HG03139 (cell line): Measurements from ENCODE around the gene C16orf95.

Experiments
- ATAC-seq: cut with Tn5 transposase; IDR thresholded peaks from one replicate; pipeline ENCODE4 v1.9.1; 2021; ENCODE audit not compliant: unreplicated experiment

The C16orf95 gene

GRCh38 chr16:87317750-87318644 lies 805 bp upstream of the C16orf95 start:
- ATAC-seq: peak; percentile 25

DNA sequence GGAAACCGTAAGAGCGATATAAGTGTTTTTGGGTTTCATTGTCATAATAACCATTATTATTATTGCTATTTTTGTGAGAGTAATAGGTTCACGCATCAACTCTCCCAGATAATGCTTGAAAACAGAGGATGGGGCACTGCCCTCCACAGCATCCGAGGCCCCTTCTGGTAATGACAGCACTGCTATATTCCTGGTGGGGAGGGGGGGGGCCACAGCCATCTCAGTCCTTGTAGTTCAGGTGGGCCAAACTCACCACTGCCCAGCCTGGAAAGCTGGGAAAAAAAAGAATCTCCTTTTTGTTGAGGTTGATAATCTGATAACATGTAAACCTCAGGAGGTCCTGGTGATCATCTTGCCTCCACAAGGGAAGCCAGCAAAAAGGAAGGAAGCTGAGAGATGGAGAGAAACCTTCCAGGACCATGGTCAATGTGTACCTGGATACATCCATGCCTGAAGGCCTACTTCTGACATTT lies 706 bp downstream of the C16orf95 start:
- ATAC-seq: no peak

- ATAC-seq: no peak
Measured at GRCh38 chr16:87314990-87315420, 2.2 kb downstream of the C16orf95 start.

GRCh38 chr16:87312008-87312407 lies 5.2 kb downstream of the C16orf95 start:
- ATAC-seq: no peak

- ATAC-seq: no peak
Measured at GRCh38 chr16:87311387-87311786, 5.8 kb downstream of the C16orf95 start.

DNA sequence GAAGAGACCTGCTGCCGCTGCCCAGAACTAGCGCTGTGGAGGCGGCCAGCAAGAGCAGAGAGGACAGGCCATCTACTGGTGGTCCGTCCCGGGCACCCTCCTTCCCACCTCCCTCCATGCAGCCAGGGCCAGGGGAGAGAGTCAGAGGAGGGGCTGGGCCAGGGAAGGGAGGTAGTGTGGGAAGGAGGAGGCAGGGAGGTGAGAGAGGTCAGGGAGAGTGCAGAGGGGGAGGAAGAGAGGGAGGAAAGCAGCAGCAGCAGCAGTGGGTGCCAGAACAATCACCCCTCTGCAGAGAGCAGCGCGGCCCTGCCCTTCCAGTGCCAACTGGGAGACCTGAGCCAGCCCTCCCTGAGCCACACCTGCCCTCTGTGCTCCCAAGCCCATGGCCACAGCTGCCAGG lies 6.6 kb downstream of the C16orf95 start:
- ATAC-seq: no peak

- ATAC-seq: no peak
Measured at GRCh38 chr16:87309620-87310525, 7.3 kb downstream of the C16orf95 start.

DNA sequence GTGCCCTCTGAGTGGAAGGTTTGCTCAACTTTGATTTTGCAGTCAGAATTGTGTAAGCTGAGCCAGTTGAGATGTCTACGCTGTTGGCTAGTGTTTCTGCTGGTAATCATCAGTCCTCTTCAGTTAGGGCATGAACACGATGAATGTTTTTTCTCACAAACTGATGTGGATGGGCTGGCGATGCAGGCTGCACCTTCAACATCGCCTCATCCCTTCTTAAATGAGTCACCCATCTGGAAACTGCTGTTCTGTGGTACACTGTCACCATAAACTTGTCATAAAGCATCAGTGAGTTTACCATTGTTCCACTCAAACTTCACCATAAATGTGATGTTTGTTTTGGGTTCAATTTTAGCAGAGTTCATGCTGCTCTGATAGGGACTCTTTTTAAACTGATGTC lies 8.4 kb downstream of the C16orf95 start:
- no peak for ATAC-seq

GRCh38 chr16:87306516-87306915 lies 10.7 kb downstream of the C16orf95 start:
- no peak for ATAC-seq

- no peak for ATAC-seq
Measured at GRCh38 chr16:87305505-87306391, 11.4 kb downstream of the C16orf95 start.

DNA sequence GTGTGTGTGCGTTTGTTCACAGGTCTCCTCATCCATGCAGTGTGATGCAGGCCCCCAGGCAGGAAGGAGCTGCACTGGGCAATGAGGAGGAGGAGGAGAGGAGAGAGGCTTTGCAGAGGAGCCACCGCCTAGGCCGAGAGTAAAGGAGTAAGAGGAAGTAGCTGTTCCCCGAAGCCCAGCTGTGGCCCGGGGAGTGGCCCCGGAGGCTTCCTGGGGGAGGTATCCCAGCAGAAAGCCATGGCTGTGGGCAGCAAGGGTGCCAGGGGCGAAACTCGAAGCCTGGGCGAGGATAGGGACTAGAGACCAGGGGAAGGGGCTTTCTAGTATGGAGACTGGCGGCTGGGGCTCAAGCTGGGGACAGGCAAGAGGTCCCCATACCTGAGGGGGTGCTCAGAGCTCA lies 12.2 kb downstream of the C16orf95 start:
- no peak for ATAC-seq

GRCh38 chr16:87303962-87304521 lies 13.2 kb downstream of the C16orf95 start:
- no peak for ATAC-seq

- no peak for ATAC-seq
Measured at GRCh38 chr16:87303431-87303930, 13.7 kb downstream of the C16orf95 start.

DNA sequence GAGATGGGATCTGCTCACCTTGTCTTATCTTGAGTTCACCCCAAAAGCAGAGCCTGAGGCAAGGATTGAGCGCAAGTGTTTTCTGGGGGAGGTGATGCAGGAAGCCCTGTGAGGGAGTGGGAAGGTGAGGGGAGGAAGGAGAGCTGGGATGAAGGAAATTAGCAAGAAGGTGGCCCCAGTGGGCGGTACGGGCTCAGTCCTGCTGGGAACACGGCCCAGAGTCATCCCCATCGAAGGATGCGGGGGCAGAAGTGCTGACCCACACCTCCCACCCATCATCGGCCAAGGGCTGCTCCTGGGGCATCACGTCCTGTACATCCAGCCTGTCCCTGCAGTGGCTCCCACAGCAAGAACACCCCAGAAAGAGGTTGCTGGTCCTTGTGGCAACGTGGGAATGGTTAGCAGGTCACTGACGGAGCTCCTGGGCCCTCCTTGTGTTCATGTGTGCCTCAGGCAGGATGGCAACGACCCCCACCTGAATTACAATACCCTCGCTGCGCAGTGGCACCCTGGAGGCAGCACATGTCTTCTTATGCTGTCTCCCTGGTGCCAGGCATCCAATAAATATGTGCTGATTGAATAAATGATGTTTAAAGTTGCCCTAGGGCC lies 18.2 kb downstream of the C16orf95 start:
- ATAC-seq: no peak

DNA sequence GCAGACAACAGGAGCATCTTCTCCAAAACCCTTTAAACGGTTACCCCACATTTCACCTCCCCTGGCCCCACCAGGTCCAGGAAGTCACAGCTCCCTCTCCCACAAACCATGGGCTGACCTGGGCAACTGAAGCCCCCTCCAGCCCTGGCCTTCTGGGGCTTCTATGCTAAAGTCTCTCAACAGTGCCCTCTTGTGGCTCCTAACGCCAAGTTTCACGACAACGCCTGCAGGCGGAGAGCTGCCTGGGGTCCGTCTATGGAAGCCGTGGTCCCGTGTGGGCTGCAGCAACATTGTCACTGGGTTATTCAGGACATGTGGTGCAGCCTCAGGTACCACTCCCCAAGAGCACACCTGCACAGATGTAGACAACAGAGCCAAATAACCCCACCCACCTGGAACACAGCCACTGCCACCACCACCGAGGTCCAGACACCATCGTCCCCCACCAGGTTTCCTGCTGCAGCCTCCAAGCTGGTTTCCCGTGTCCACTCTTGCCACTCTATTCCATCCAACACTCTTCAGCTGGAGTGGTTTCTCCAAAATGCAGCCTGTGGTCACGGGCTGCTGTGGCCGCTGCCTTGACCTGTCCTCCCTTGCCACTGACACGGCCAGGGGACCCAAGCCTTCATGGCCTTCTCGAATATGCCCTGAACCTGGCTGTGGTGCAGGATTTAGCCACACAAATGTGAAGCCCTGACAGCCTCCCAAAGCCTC lies 19.1 kb downstream of the C16orf95 start:
- no peak for ATAC-seq

DNA sequence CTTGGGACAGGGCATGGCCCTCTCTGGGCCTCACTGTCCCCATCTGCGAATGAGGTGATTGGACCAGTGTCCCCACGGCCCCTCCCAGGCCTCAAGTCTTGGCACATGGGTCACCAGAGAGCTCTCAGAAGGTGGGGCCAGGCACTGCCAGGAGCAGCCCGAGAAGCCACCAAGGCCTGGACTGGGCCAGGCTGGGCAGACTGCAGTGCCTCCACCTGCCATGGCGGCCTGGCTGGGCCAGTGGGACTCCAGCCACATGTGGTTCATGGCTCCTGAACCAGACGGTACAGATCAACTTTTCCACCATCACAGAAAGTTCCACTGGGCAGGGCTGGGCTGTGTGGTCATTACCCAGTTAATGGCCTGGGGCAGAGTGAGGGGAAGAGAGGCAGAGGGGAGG lies 19.8 kb downstream of the C16orf95 start:
- no peak for ATAC-seq

DNA sequence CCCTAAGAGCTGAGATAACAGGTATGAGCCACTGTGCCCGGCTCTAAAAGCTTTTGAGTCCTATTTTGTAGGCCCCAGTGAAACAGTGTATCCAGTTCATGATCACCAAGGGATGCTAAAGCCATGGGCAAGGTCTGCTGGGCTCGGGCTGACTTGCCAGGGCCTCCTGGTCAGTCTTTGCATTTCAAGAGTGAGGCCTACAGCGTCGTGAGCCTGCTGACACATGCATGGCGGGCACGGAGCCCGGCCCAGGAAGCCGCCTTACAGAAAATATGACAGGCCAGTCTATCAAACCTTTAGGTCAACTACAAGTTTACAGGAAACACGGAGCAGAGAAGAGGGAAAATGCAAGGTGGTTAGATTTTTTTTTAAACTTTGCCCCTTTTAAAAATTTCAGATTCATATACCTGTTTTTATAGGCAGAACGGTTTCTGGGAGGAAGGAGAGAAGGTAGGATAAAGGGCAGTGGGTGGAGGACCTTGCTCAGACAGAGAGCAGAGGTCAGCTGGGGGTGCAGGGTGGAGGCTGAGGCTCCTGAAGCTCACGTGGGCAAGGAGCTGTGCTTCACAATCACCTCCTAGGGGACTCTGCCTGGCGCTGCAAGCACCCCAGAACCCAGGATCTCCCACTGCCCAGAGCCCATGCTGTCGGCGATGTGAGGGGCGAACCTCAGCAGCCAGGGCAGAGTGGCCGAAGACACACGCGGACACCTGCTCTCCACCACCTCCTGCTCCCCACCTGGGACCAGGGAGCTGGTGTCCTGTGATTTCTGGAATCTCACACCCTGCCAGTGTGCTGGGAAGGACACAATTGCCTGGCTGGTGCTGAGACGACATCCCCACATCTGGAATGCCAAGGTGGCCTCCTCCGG lies 21.3 kb downstream of the C16orf95 start:
- no peak for ATAC-seq

GRCh38 chr16:87295259-87295658 lies 21.9 kb downstream of the C16orf95 start:
- ATAC-seq: no peak
